Fibroblast of lung (primary cell): ENCODE results near the gene RAB37. TPM values are rescaled to one million over a fixed set of nuclear protein-coding genes. Genes with fewer than 3 reads are reported as not detected.

ENCODE experiments used
- DNase-seq, 2 donors: peaks; one replicate each; pipeline versions ENCODE4 v3.0.0 to v3.0.0-alpha.2; 2010; ENCODE audit warnings: low read depth in 2 of 2
- H2AFZ ChIP-seq: 2 replicates; pipeline ENCODE4 v1.5.1; 2012; ENCODE audit warnings: low read length, control low read depth, inconsistent platforms
- H3K27ac ChIP-seq: 2 replicates; pipeline ENCODE4 v1.5.1; 2011; ENCODE audit warnings: low read length, control low read depth; ENCODE audit not compliant: insufficient read depth
- H3K27me3 ChIP-seq: 2 replicates; pipeline ENCODE4 v1.5.1; 2011; ENCODE audit warnings: mild to moderate bottlenecking, low read length; ENCODE audit not compliant: control insufficient read depth, insufficient read depth
- H3K36me3 ChIP-seq: 2 replicates; pipeline ENCODE4 v1.5.1; 2011; ENCODE audit warnings: low read length; ENCODE audit not compliant: control insufficient read depth, insufficient read depth
- H3K4me1 ChIP-seq: 2 replicates; pipeline ENCODE4 v1.5.1; 2011; ENCODE audit warnings: low read length; ENCODE audit not compliant: control insufficient read depth, insufficient read depth; ENCODE audit errors: extremely low read depth
- H3K4me2 ChIP-seq: 2 replicates; pipeline ENCODE4 v1.5.1; 2011; ENCODE audit warnings: low read length, control low read depth; ENCODE audit not compliant: insufficient read depth; ENCODE audit errors: extremely low read depth
- H3K4me3 ChIP-seq, 4 experiments: fragments of 200-600 bp in 1 of 4; sonication (generic) in 1 of 4; replicated peaks in 1 of 4; 2 replicates each; pipeline ENCODE4 v1.5.1; 2011 to 2016; ENCODE audit warnings: low read length in 4 of 4, low read depth in 3 of 4, mild to moderate bottlenecking in 3 of 4, control low read depth in 2 of 4, inconsistent platforms in 1 of 4, mixed read lengths in 1 of 4; ENCODE audit not compliant: insufficient read depth in 1 of 4; ENCODE audit errors: control extremely low read depth in 1 of 4
- H3K79me2 ChIP-seq: 2 replicates; pipeline ENCODE4 v1.5.1; 2012; ENCODE audit warnings: mild to moderate bottlenecking, low read length, inconsistent platforms; ENCODE audit not compliant: control insufficient read depth, insufficient read depth
- H3K9ac ChIP-seq: 2 replicates; pipeline ENCODE4 v1.5.1; 2011; ENCODE audit warnings: mild to moderate bottlenecking, low read length, control low read depth; ENCODE audit not compliant: insufficient read depth
- H3K9me3 ChIP-seq: 2 replicates; pipeline ENCODE4 v1.5.1; 2012; ENCODE audit warnings: low read depth, low read length; ENCODE audit not compliant: control insufficient read depth, insufficient read depth
- H4K20me1 ChIP-seq: 2 replicates; pipeline ENCODE4 v1.5.1; 2011; ENCODE audit warnings: low read length; ENCODE audit not compliant: control insufficient read depth, insufficient read depth; ENCODE audit errors: extremely low read depth
- EZH2 ChIP-seq: IDR thresholded peaks from 2 replicates; pipeline ENCODE4 v1.5.1; 2012; ENCODE audit warnings: low read length, control low read depth, mild to moderate bottlenecking; ENCODE audit errors: missing control alignments
- polyA plus RNA-seq, 2 donors: library from polyadenylated mRNA; depleted of rRNA in 1 of 2; stranded (reverse) in 1 of 2; unstranded in 1 of 2; fragments of >200 nt; gene quantifications; 2 replicates each; pipeline ENCODE4 v1.2.1, GENCODE V29; 2011 to 2012; ENCODE audit warnings: missing spikeins in 1 of 2
- total RNA-seq: library from RNA; depleted of rRNA; stranded (reverse); fragments of >200 nt; gene quantifications from 2 replicates; pipeline ENCODE4 v1.2.1, GENCODE V29; 2014
- TF ChIP-seq, protein P1 (sequence below), 2 donors: IDR thresholded peaks in 1 of 2; conservative IDR thresholded peaks in 1 of 2; 1 replicate in 1 of 2; 2 replicates in 1 of 2; pipeline ENCODE4 v1.5.1; 2011 to 2012; ENCODE audit warnings: low read length in 2 of 2, control low read depth in 1 of 2, inconsistent platforms in 1 of 2, low read depth in 1 of 2, mild to moderate bottlenecking in 1 of 2

RAB37 gene
- total and polyA plus RNA-seq, 2 donors (not counting 1 experiment from before 2014, with no cell fraction given): 0.65 to 0.66 TPM

DNA sequence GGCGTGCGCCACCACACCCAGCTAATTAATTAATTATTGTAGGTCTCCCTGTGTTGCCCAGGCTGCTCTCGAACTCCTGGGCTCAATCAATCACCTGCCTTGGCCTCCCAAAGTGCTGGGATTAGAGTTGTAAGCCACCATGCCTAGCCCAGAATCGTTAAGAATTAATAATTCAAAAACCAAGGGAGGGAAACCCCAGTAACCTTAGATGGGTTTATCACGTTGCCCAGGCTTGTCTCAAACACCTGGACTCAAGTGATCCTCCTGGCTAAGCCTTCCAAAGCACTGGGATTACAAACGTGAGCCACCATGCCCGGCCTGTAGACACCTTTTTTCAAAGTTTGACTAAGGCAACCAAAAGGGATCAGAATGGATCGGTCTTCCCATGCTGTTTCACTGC lies 45.9 kb upstream of the RAB37 start:
- H3K4me3 ChIP-seq: no peak overlapping the region
- H2AFZ ChIP-seq: no peak overlapping the region
- H3K9me3 ChIP-seq: no peaks in the 10 kb centered on the region
- no peak for TF ChIP-seq EZH2
- TF ChIP-seq, protein P1, sequence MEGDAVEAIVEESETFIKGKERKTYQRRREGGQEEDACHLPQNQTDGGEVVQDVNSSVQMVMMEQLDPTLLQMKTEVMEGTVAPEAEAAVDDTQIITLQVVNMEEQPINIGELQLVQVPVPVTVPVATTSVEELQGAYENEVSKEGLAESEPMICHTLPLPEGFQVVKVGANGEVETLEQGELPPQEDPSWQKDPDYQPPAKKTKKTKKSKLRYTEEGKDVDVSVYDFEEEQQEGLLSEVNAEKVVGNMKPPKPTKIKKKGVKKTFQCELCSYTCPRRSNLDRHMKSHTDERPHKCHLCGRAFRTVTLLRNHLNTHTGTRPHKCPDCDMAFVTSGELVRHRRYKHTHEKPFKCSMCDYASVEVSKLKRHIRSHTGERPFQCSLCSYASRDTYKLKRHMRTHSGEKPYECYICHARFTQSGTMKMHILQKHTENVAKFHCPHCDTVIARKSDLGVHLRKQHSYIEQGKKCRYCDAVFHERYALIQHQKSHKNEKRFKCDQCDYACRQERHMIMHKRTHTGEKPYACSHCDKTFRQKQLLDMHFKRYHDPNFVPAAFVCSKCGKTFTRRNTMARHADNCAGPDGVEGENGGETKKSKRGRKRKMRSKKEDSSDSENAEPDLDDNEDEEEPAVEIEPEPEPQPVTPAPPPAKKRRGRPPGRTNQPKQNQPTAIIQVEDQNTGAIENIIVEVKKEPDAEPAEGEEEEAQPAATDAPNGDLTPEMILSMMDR (conservative IDR thresholded peaks at IDR 0.05 in 1 of 2, IDR thresholded peaks at IDR 0.05 in 1 of 2; ENCODE audit: low read depth in 1 of 2, low read length in 2 of 2): no peak
- H3K4me1 ChIP-seq: no peaks in the 10 kb centered on the region
- H3K9ac ChIP-seq: no peak overlapping the region
- no peaks in the 10 kb centered on the region for H3K36me3 ChIP-seq
- H4K20me1 ChIP-seq: no peaks in the 10 kb centered on the region
- DNase-seq: no peak
- H3K79me2 ChIP-seq: no peaks in the 10 kb centered on the region
- no peaks in the 10 kb centered on the region for H3K27me3 ChIP-seq
- no peak overlapping the region for H3K27ac ChIP-seq
- no peak overlapping the region for H3K4me2 ChIP-seq

DNA sequence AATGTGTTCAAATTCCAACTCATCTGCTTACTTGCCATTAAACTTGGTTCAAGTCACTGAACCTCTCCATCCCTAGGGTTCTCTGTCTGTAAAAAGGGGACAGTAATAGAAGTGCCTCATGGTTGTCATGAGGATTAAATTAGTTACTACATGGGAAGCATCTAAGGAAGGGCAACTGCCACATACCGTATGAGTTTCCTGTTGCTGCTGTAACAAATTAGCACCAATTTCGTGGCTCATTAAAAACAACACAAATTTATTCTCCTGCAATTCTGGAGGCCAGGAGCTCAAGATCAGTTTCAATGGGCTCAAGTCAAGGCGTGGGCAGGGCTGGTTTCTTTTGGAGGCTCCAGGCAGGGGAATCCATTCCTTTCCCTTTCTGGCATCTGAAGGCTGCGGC lies 43.0 kb upstream of the RAB37 start:
- Histone ChIP-seq H3K27me3 (no peaks in the 10 kb centered on the region), H3K4me1 (no peaks in the 10 kb centered on the region), H3K9ac (no peak overlapping the region), H3K36me3 (no peaks in the 10 kb centered on the region), H3K4me3 (no peak overlapping the region), H3K9me3 (no peaks in the 10 kb centered on the region), H3K4me2 (no peak overlapping the region), H3K27ac (no peak overlapping the region), H4K20me1 (no peaks in the 10 kb centered on the region), H2AFZ (no peak overlapping the region), H3K79me2 (no peaks in the 10 kb centered on the region)
- no peak for TF ChIP-seq EZH2
- TF ChIP-seq, protein P1 (conservative IDR thresholded peaks at IDR 0.05 in 1 of 2, IDR thresholded peaks at IDR 0.05 in 1 of 2; ENCODE audit: low read depth in 1 of 2, low read length in 2 of 2): no peak
- no peak for DNase-seq

DNA sequence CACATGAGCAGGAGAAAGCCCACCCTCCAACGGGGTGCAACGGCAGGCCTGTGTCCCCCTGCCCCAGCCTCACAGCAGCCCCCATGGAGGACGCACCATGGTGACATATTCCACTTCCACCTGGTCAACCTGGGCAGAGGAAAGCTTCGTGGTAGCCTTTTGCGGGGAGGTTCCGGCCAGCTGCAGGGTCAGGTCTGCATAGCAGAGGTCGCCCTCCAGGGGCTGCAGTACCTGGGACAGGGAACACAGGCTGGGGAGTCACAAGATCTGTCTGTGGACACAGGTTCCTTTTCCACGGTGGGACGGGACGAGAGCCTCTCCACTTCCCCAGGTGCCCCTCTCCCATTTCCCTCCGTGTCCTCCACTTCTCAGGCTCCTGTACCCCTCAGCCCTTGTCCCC lies 41.4 kb upstream of the RAB37 start:
- H3K27ac ChIP-seq: no peak overlapping the region
- no peaks in the 10 kb centered on the region for H3K9me3 ChIP-seq
- H3K4me3 ChIP-seq: no peak overlapping the region
- no peaks in the 10 kb centered on the region for H3K36me3 ChIP-seq
- DNase-seq: no peak
- no peaks in the 10 kb centered on the region for H3K79me2 ChIP-seq
- H3K9ac ChIP-seq: no peak overlapping the region
- H3K4me1 ChIP-seq: no peaks in the 10 kb centered on the region
- H2AFZ ChIP-seq: no peak overlapping the region
- TF ChIP-seq, protein P1 (conservative IDR thresholded peaks at IDR 0.05 in 1 of 2, IDR thresholded peaks at IDR 0.05 in 1 of 2; ENCODE audit: low read depth in 1 of 2, low read length in 2 of 2): no peak
- no peak for TF ChIP-seq EZH2
- no peaks in the 10 kb centered on the region for H3K27me3 ChIP-seq
- H3K4me2 ChIP-seq: no peak overlapping the region
- H4K20me1 ChIP-seq: no peaks in the 10 kb centered on the region
